GM12878 (cell line): Measurements from ENCODE around the gene PIRT. TPM values are rescaled to one million over a fixed set of nuclear protein-coding genes. Genes with fewer than 3 reads are reported as not detected.

Experiments used
- ATAC-seq: fragments of 200-7000 bp; cut with Tn5 transposase; 3 replicates; pipeline ENCODE4 v1.9.1; 2020; ENCODE audit warnings: mild to moderate bottlenecking, moderate library complexity
- BruUV-seq: library from RNA; stranded (reverse); fragments of 400-500 nt; replicated peaks from 2 replicates; lab custom pipeline; 2021; lab: Mats Ljungman, UMichigan
- CTCF ChIA-PET: fragments of 300-600 bp; sonication (Branson Sonifier 250); formaldehyde crosslinking; extraction: SDS; loops from one replicate; lab custom pipeline; 2021; ENCODE audit warnings: inconsistent platforms; lab: Yijun Ruan, JAX
- POLR2A ChIA-PET: fragments of 350-600 bp; formaldehyde crosslinking; extraction: SDS; loops from one replicate; lab custom pipeline; 2021; ENCODE audit warnings: inconsistent platforms; lab: Charles Lee
- RAD21 ChIA-PET: fragments of 300-600 bp; sonication (Branson Sonifier 250); formaldehyde crosslinking; loops from one replicate; lab custom pipeline; 2023; ENCODE audit warnings: antibody characterized with exemption; ENCODE audit not compliant: unreplicated experiment; lab: Charles Lee
- SMC1A ChIA-PET: fragments of 300-600 bp; sonication (Branson Sonifier 250); formaldehyde crosslinking; loops from one replicate; lab custom pipeline; 2023; ENCODE audit not compliant: unreplicated experiment, uncharacterized antibody; lab: Charles Lee
- DNase-seq: peaks from one replicate; pipeline ENCODE4 v3.0.0-alpha.2; 2011; ENCODE audit warnings: low read depth, low spot score
- FAIRE-seq: peaks from 3 replicates; lab custom pipeline; 2011; peaks lifted over from hg19 to GRCh38; lab: Jason Lieb, UNC
- H2AFZ ChIP-seq: 2 replicates; pipeline ENCODE4 v1.6.0; 2011; ENCODE audit warnings: low read depth, low read length, control low read depth; ENCODE audit not compliant: control insufficient read depth
- H3K27ac ChIP-seq: 2 replicates; pipeline ENCODE4 v1.5.1; 2011; ENCODE audit warnings: control low read depth; ENCODE audit not compliant: control insufficient read depth, insufficient read depth
- H3K27me3 ChIP-seq, 2 experiments: replicated peaks in 1 of 2; 2 replicates each; pipeline versions ENCODE4 v1.6.0 to v1.6.1; 2011; ENCODE audit warnings: low read length in 1 of 2; ENCODE audit not compliant: control insufficient read depth in 2 of 2, insufficient read depth in 2 of 2
- H3K36me3 ChIP-seq, 2 experiments: 2 replicates each; pipeline ENCODE4 v1.5.1; 2011; ENCODE audit warnings: low read length in 1 of 2; ENCODE audit not compliant: control insufficient read depth in 2 of 2, insufficient read depth in 2 of 2
- H3K4me1 ChIP-seq: 2 replicates; pipeline ENCODE4 v1.6.1; 2011; ENCODE audit warnings: mild to moderate bottlenecking, low read length, moderate library complexity, mixed read lengths; ENCODE audit not compliant: control insufficient read depth, insufficient read depth
- H3K4me2 ChIP-seq: 2 replicates; pipeline ENCODE4 v1.6.0; 2011; ENCODE audit warnings: control low read depth; ENCODE audit not compliant: control insufficient read depth, insufficient read depth
- H3K4me3 ChIP-seq: fragments of 200-600 bp; sonication (generic); 2 replicates; pipeline ENCODE4 v1.5.1; 2016
- H3K79me2 ChIP-seq: 2 replicates; pipeline ENCODE4 v1.6.0; 2011; ENCODE audit warnings: low read length; ENCODE audit not compliant: control insufficient read depth, insufficient read depth
- H3K9ac ChIP-seq: 2 replicates; pipeline ENCODE4 v1.8.0; 2011; ENCODE audit warnings: low read length, control low read depth, mixed read lengths; ENCODE audit not compliant: control insufficient read depth, insufficient read depth
- H3K9me3 ChIP-seq: replicated peaks from 3 replicates; pipeline ENCODE4 v1.5.1; 2011; ENCODE audit warnings: mild to moderate bottlenecking, low read length; ENCODE audit not compliant: control insufficient read depth, insufficient read depth
- H4K20me1 ChIP-seq: 2 replicates; pipeline ENCODE4 v1.6.0; 2011; ENCODE audit not compliant: control insufficient read depth, insufficient read depth
- CBX5 ChIP-seq: sonication (generic); IDR thresholded peaks from 2 replicates; pipeline ENCODE4 v1.6.1; 2016; ENCODE audit warnings: low read depth, moderate library complexity, mild to moderate bottlenecking, inconsistent platforms
- POLR2A ChIP-seq: IDR thresholded peaks from 2 replicates; pipeline ENCODE4 v1.6.1; 2011; ENCODE audit warnings: low read depth, mild to moderate bottlenecking, low read length
- ZNF217 ChIP-seq: fragments of 450-650 bp; IDR thresholded peaks from 2 replicates; pipeline ENCODE4 v1.6.1; 2017; ENCODE audit warnings: antibody characterized with exemption, mild to moderate bottlenecking
- ZNF384 ChIP-seq: IDR thresholded peaks from 2 replicates; pipeline ENCODE4 v1.6.1; 2012; ENCODE audit warnings: low read depth, mild to moderate bottlenecking, low read length, improper control_type of control experiment, borderline replicate concordance
- WGBS: methylation state at CpG from one replicate; pipeline ENCODE4 v1.1.6; 2016; ENCODE audit warnings: low lambda C conversion rate; ENCODE audit not compliant: insufficient replicate concordance, insufficient coverage; ENCODE audit errors: missing lambda C conversion rate; 5-methylcytosine and 5-hydroxymethylcytosine counted together
- in situ Hi-C: fragments of 300-500 bp; cut with MboI; formaldehyde crosslinking; loops from 9 replicates; pipeline ENCODE4 v1.14.3; 2018; ENCODE audit warnings: mixed read lengths
- intact Hi-C: fragments of 100-400 bp; cut with micrococcal nuclease; formaldehyde crosslinking; loops from one replicate; pipeline ENCODE4 v1.14.2; 2022; ENCODE audit not compliant: unreplicated experiment
- polyA plus RNA-seq, 11 experiments: library from polyadenylated mRNA; depleted of rRNA in 4 of 11; unstranded in 6 of 11; stranded (reverse) in 5 of 11; fragments of >200 nt; fragmentation: Nextera tagmentation in 4 of 11; fragmentation: Illumina TruSeq in 1 of 11; extraction: Ambion mirVana in 4 of 11; extraction: Trizol in 1 of 11; gene quantifications; 1 replicate in 1 of 11; 2 replicates in 10 of 11; pipeline versions ENCODE4 v1.2.1 to v1.2.3, GENCODE V29; 2011 to 2016; ENCODE audit warnings: inconsistent platforms in 2 of 11, missing spikeins in 2 of 11, low read depth in 1 of 11
- total RNA-seq, 4 experiments: library from RNA; depleted of rRNA in 3 of 4; stranded (reverse); fragments of >200 nt in 3 of 4; fragmentation: Illumina TruSeq in 1 of 4; extraction: Trizol in 1 of 4; gene quantifications; 2 replicates each; pipeline versions ENCODE4 v1.2.1 to v1.2.3, GENCODE V29; 2013 to 2021
- TF ChIP-seq, protein P1 (sequence below), 3 experiments: IDR thresholded peaks in 2 of 3; conservative IDR thresholded peaks in 1 of 3; 2 replicates each; pipeline ENCODE4 v1.5.1; 2011; ENCODE audit warnings: low read depth in 3 of 3, low read length in 3 of 3, mild to moderate bottlenecking in 3 of 3, control low read depth in 2 of 3, moderate library complexity in 2 of 3, inconsistent platforms in 1 of 3, mixed read lengths in 1 of 3; ENCODE audit not compliant: control insufficient read depth in 2 of 3, insufficient read depth in 1 of 3; ENCODE audit errors: extremely low read depth in 1 of 3
- TF ChIP-seq, protein P2 (sequence below): fragments of 450-650 bp; IDR thresholded peaks from 2 replicates; pipeline ENCODE4 v1.6.1; 2017; ENCODE audit warnings: mild to moderate bottlenecking

PIRT gene
- total and polyA plus RNA-seq, 10 of the 15 experiments (the other 5 are each of a cell fraction or from before 2014, with no cell fraction given) = not detected

- no peak for TF ChIP-seq CBX5
- TF ChIP-seq, all 136 proteins: peak for 6
Measured at GRCh38 chr17:10844621-10845387, 6.9 kb upstream of the PIRT start (continued).

DNA sequence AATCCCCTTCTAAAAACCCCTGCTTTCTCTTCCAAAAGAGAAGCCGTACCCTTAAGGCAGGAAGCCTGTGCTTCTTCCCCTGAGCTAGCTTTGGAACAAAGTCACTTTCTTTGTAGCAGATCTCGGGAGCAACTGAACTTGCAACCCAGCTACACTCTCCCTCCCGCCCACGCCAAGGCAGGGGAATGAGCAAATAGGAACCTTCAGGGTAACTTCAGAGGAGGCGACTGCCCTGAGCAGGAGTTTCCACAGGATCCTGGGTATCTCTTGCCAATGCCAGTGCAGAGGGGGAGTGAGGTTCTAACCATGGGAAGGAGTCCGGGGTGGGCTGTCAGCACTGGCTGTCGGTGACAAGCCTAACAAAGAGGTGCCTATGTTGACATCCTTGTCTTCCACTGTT, 5.9 kb upstream of the PIRT start:
- in situ Hi-C loops = no loop called here
- no peaks in the 10 kb centered on the region; a peak in 1 of 4 replicates for H3K27me3 ChIP-seq
- H4K20me1 ChIP-seq = no peaks in the 10 kb centered on the region
- FAIRE-seq = no peak
- no peak for DNase-seq
- H2AFZ ChIP-seq = no peak overlapping the region
- no peaks in the 10 kb centered on the region for H3K36me3 ChIP-seq
- no peak for ATAC-seq
- H3K4me1 ChIP-seq = no peaks in the 10 kb centered on the region
- intact Hi-C loops = no loop called here
- no peaks in the 10 kb centered on the region for H3K9me3 ChIP-seq
- SMC1A ChIA-PET = interaction anchor here (1.1 to 3.2 kb wide), 6 partner anchors 107 to 210 kb away, joined by 3 to 12 read pairs (median 6); no protein-coding TSS in a partner anchor
- H3K27ac ChIP-seq = no peak overlapping the region
- no peak overlapping the region for H3K4me2 ChIP-seq
- POLR2A ChIA-PET = no interaction called here
- RAD21 ChIA-PET = interaction anchor here (1.1 to 3.3 kb wide), 3 partner anchors 71 to 197 kb away, joined by 3 to 17 read pairs (median 3); no protein-coding TSS in a partner anchor
- H3K79me2 ChIP-seq = no peaks in the 10 kb centered on the region
- 34% methylated on average over 7 of the region's 7 CpGs for WGBS
- no peak overlapping the region for H3K4me3 ChIP-seq
- CTCF ChIA-PET = interaction anchor here (0.5 to 4.4 kb wide), 9 partner anchors 9 to 516 kb away, joined by 3 to 53 read pairs (median 6); no protein-coding TSS in a partner anchor
- no TSS peak for BruUV-seq
- H3K9ac ChIP-seq = no peak overlapping the region
- TF ChIP-seq ZNF384 = no peak
- TF ChIP-seq, protein P1, sequence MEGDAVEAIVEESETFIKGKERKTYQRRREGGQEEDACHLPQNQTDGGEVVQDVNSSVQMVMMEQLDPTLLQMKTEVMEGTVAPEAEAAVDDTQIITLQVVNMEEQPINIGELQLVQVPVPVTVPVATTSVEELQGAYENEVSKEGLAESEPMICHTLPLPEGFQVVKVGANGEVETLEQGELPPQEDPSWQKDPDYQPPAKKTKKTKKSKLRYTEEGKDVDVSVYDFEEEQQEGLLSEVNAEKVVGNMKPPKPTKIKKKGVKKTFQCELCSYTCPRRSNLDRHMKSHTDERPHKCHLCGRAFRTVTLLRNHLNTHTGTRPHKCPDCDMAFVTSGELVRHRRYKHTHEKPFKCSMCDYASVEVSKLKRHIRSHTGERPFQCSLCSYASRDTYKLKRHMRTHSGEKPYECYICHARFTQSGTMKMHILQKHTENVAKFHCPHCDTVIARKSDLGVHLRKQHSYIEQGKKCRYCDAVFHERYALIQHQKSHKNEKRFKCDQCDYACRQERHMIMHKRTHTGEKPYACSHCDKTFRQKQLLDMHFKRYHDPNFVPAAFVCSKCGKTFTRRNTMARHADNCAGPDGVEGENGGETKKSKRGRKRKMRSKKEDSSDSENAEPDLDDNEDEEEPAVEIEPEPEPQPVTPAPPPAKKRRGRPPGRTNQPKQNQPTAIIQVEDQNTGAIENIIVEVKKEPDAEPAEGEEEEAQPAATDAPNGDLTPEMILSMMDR (IDR thresholded peaks at IDR 0.05 in 2 of 3, conservative IDR thresholded peaks at IDR 0.05 in 1 of 3; ENCODE audit: control insufficient read depth in 2 of 3, extremely low read depth in 1 of 3, insufficient read depth in 1 of 3, low read depth in 3 of 3, low read length in 3 of 3) = no peak
- TF ChIP-seq ZNF217 = no peak
- TF ChIP-seq, protein P2, sequence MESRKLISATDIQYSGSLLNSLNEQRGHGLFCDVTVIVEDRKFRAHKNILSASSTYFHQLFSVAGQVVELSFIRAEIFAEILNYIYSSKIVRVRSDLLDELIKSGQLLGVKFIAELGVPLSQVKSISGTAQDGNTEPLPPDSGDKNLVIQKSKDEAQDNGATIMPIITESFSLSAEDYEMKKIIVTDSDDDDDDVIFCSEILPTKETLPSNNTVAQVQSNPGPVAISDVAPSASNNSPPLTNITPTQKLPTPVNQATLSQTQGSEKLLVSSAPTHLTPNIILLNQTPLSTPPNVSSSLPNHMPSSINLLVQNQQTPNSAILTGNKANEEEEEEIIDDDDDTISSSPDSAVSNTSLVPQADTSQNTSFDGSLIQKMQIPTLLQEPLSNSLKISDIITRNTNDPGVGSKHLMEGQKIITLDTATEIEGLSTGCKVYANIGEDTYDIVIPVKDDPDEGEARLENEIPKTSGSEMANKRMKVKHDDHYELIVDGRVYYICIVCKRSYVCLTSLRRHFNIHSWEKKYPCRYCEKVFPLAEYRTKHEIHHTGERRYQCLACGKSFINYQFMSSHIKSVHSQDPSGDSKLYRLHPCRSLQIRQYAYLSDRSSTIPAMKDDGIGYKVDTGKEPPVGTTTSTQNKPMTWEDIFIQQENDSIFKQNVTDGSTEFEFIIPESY = no peak
- TF ChIP-seq POLR2A = no peak
